Kidney glomerular epithelial cell (primary cell): ENCODE measurements around the gene FAM151A.
A peak's percentile ranks its signal among the peaks of the same experiment; 100 is the strongest.

ENCODE experiments used
- DNase-seq: peaks from one replicate; lab custom pipeline; 2025; lab: John Stamatoyannopoulos, UW

Gene FAM151A

GRCh38 chr1:54623216-54624007 is at the start of gene FAM151A:
TSS of gene FAM151A (minus strand) at chr1:54623525. CDS start at chr1:54623395, 130 bp downstream.
- DNase-seq, result no peak

GRCh38 chr1:54671985-54672608 is 48.8 kb upstream of the FAM151A start:
- peak; percentile 11 for DNase-seq

- DNase-seq, result no peak
Measured at GRCh38 chr1:54668567-54668966, 45.2 kb upstream of the FAM151A start.

GRCh38 chr1:54667797-54668196 is 44.5 kb upstream of the FAM151A start:
- DNase-seq, result no peak

GRCh38 chr1:54666333-54666732 is 43.0 kb upstream of the FAM151A start:
- no peak for DNase-seq

DNA sequence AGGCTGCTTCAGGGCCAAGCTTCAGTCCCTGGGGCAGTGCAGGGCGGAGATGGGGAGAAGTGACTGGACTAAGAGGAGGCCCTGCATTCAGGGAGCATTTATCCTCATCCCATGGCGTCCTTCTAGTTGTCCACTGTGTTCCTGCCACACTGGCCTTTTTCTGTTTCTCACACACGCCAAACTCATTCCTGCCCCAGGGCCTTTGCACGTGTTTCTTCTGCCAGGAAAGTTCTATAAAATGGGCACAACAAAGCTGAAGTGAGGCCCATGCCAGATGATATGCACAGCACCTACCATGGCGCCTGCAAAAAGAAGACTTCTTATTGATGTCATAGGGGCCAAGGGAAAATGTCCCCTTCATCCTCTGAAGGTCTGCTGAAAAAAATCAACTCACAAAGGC is 42.5 kb upstream of the FAM151A start:
- DNase-seq, result no peak

- no peak for DNase-seq
Measured at GRCh38 chr1:54664364-54664763, 41.0 kb upstream of the FAM151A start.

DNA sequence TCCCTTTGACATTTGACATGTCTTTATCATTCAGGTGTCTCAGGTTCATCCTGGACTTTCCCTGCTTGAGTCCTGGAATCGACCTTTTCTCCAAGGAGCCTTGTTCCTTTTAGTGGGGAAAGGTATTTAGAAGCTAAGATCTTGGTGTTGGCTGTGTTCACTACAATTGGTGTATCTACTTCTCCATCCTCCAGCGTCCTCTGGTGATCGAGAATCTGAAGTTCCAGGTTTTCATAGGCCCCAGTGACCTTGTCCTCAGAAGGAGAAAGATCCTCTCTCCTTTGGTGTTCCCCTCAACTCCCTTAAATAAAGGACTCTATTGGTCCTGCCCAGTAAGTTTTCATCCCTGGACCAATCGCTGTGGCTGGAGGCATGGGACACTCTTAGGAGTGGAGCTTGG is 40.4 kb upstream of the FAM151A start:
- DNase-seq, result no peak

DNA sequence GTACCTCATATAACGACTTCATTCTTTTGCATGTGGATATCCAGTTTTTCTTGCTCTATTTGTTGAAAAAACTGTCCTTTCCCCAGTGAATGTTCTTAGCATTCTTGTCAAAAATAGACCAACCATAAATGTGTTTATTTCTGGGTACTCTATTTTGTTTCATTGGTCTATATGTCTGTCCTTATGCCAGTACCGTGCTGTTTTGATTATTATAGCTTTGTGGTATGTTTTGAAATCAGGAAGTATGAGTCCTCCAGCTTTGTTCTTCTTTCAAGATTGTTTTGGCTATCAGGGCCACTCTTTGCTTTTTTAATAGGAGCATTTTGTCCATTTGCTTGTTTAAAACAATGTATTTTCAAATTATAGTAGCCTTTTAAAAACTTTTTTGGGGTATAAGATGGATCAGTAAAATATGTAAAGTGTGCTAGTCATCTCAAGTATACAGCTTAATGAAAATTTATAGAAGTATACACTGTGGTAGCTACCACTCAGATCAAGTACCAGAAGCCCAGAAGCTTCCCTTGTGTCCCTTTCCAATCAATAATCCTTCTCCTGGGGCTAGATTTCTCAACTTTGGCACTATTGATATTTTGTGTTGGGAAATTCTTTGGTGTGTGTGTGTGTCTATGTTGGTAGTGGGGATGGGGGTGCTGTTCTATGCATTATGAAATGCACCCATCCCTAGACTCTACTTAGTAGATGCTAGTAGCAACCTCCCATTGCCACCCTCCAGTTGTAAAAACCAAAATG is 35.0 kb upstream of the FAM151A start:
- DNase-seq, result no peak

- no peak for DNase-seq
Measured at GRCh38 chr1:54653036-54653435, 29.7 kb upstream of the FAM151A start.

DNA sequence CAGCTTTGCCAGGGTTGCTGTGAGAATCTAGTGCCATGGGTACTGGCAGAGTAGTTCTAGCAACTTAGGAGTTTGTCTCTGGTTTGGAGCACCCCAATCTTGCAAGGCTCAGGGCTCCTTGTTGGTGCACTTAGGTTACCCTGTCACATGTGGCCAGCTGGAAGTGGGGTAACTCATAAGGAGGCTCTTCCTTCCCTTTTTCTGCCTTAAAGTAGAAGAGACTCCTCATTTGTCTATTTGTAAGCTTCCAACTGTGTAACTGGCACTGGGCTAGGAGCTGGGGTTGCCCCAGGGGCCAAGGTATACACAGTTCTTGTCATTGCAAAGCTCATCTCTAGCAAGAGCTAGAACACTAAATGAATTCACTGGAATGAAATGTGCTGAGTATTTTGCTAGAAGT is 28.8 kb upstream of the FAM151A start:
- no peak for DNase-seq

DNA sequence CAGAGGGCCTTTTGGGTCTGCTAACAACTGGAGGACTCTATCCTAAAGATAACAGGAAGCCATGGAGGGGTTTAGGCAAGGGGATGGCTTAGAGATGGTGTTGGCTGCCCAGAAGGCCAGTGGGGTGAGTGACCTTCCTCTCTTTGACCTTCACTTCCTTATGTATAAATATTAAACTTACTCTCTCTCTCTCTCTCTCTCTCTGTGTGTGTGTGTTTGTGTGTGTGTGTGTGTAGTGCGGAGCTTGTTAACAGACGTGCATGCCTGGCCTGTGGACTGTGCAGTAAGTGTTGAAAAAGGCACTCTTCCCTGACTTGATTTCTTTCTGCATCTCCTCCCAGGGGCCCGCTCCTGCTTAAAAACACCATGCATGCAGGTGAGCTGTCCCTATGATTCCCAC is 28.3 kb upstream of the FAM151A start:
- DNase-seq, result no peak

DNA sequence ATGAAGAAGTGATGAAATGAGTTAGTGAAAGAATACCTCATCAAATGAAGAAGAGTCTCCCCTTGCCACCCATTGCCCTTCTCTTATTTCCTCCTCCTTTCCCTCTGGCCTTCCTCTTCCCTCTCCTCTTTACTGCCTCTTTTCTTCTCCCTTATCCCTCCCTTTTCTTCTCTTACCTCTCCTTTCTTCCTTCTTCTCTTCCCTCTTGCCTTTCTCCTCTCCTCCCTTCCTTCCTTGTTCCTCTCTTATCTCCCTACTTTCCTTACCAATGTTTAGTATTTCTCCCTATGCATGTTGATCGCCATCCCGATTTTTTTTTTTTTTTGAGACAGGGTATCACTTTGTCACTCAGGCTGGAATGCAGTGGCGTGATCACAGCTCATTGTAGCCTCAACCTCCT is 27.1 kb upstream of the FAM151A start:
- no peak for DNase-seq

GRCh38 chr1:54649921-54650320 is 26.6 kb upstream of the FAM151A start:
- no peak for DNase-seq

DNA sequence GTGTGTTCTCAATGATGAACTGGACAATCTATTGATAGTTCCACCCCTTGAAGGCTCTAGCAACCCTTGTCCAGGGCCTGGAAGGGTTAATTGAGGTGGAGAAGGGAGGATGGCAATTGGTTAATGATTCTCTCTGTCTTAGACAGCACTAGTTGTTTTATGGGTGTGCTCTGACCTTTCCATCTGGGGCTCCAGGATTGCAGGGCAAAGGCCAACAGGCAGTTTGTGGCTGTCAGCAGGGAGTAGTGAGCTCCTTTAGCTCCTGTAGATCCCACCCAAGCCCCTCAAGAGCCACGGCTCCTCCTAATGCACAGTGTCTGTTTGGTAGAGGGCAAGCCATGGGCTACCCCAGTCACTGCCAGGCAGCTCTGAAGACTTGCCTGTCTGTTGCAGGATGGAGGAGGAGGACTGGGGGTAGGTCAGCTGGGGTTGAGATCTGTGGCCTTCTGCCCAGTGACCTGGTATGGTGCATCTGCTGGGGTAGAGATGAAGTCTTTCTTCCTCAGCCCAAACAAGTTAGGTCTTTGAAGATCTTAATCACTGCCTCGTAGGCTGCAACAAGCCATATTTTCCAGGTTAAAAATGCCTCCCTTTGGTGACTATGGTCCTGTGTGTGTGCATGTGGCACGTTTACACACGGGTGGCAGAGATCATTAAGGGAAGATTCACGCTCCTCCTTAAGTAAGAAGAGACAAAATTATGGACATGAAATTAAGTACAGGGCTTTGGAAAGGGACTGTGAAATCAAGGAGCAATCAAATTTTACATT is 26.0 kb upstream of the FAM151A start:
- peak; percentile 50 for DNase-seq

DNA sequence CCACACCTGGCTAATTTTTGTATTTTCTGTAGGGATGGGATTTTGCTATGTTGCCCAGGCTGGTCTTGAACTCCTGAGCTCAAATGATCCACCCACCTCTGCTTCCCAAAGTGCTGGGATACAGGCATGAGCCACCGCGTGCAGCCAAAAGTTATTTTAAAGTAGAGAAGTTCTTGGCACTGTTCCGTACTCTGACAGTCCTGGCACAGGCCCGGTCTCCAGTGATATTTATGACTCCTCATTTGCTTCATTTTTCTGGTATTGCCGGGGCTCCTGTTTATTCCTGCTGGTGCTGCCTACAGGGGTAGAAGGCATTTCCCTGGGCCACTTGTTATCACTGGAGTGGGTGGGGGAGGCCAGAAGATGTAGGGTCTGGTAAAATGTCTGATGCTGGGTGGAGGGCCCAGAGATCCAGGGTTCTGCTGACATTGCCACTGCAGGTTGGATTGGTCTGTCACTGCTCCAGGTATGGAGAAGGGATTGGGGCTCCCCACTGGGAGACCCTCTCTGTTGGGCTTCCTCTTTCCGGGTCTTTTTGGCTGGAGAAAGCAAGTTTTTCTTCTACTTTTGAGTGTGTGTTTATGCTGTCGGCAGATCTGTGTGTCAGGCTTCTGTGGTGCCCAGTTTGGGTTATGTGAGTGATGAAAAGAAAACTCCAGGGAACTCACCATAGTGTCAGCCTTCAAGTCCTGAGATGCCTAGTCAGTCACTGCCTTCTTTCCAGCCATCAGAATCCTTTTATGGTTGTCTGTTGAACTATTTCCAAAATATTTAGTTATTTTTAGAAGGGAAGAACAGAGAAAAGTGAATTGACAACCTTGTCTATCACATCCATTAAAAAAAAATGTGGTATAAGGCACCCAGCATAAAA is 22.7 kb upstream of the FAM151A start:
- no peak for DNase-seq

GRCh38 chr1:54643736-54644135 is 20.4 kb upstream of the FAM151A start:
- no peak for DNase-seq

- DNase-seq, result no peak
Measured at GRCh38 chr1:54640863-54641836, 17.8 kb upstream of the FAM151A start, which contains the start of gene MROH7. TSS of gene MROH7 (plus strand) at chr1:54641786. CDS start at chr1:54652927, 11,141 bp downstream.

DNA sequence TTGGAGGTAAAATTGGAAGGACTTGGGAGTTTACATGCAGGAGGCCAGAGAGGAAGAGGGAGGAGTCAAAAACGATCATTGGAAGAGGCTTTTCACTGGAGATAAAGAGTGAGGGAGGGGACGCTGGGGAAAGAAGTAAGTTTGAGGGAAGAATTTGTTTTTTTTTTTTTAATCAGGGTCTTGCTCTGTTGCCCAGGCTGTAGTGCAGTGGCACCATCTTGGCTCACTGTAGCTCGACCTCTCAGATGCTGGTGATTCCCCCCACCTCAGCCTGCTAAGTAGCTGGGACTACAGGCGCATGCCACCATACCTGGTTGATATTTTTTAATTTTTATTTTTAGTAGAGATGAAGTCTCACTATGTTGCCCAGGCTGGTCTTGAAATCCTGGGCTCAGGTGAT is 17.0 kb upstream of the FAM151A start:
- DNase-seq, result no peak
